Bronchial epithelial cell (primary cell): ENCODE measurements around the gene PDZRN3. TPM values are rescaled to one million over a fixed set of nuclear protein-coding genes. Genes with fewer than 3 reads are reported as not detected.
A peak's percentile ranks its signal among the peaks of the same experiment; 100 is the strongest.

Experiments
- DNase-seq: peaks from one replicate; pipeline ENCODE4 v3.0.0-alpha.2; 2010; ENCODE audit warnings: low read depth
- FAIRE-seq: peaks from 2 replicates; lab custom pipeline; 2011; peaks lifted over from hg19 to GRCh38; lab: Jason Lieb, UNC
- H3K27me3 ChIP-seq: 2 replicates; pipeline ENCODE4 v1.5.1; 2011; ENCODE audit warnings: low read length; ENCODE audit not compliant: control insufficient read depth, insufficient read depth
- H3K36me3 ChIP-seq: 2 replicates; pipeline ENCODE4 v1.5.1; 2011; ENCODE audit warnings: low read length; ENCODE audit not compliant: control insufficient read depth, insufficient read depth
- H3K4me3 ChIP-seq: 2 replicates; pipeline ENCODE4 v1.5.1; 2011; ENCODE audit warnings: mild to moderate bottlenecking, low read depth, low read length, control low read depth
- total RNA-seq: library from RNA; depleted of rRNA; stranded (reverse); fragments of >200 nt; gene quantifications from 2 replicates; pipeline ENCODE4 v1.2.1, GENCODE V29; 2014
- TF ChIP-seq, protein P1 (sequence below): IDR thresholded peaks from 2 replicates; pipeline ENCODE4 v1.5.1; 2011; ENCODE audit warnings: mild to moderate bottlenecking, moderate library complexity, low read length, control low read depth, inconsistent platforms; ENCODE audit not compliant: insufficient read depth, severe bottlenecking

Gene PDZRN3
- total RNA-seq, 1 donor from 2014 or later: 0.79 TPM

DNA sequence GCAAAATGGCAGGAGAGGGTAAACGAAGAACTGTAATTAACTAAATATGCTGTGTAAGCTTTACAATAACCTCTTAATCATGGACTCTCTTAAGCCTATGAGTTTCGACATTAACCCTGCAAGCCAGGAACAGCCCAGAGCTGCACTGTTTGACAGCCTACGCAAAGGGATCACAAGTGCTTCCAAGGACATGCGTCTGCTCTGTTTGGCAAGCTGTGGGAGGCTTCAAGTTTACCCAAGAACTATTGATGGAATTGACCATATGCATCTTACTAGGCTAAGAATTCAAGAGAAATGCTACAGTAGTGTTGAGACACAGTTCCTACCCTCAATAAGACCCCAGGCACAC, 66.0 kb downstream of the PDZRN3 start:
- FAIRE-seq (no peak), DNase-seq (no peak)
- Histone ChIP-seq H3K36me3 (no peaks in the 10 kb centered on the region), H3K4me3 (no peak overlapping the region), H3K27me3 (no peaks in the 10 kb centered on the region)
- TF ChIP-seq, protein P1, sequence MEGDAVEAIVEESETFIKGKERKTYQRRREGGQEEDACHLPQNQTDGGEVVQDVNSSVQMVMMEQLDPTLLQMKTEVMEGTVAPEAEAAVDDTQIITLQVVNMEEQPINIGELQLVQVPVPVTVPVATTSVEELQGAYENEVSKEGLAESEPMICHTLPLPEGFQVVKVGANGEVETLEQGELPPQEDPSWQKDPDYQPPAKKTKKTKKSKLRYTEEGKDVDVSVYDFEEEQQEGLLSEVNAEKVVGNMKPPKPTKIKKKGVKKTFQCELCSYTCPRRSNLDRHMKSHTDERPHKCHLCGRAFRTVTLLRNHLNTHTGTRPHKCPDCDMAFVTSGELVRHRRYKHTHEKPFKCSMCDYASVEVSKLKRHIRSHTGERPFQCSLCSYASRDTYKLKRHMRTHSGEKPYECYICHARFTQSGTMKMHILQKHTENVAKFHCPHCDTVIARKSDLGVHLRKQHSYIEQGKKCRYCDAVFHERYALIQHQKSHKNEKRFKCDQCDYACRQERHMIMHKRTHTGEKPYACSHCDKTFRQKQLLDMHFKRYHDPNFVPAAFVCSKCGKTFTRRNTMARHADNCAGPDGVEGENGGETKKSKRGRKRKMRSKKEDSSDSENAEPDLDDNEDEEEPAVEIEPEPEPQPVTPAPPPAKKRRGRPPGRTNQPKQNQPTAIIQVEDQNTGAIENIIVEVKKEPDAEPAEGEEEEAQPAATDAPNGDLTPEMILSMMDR: no peak

DNA sequence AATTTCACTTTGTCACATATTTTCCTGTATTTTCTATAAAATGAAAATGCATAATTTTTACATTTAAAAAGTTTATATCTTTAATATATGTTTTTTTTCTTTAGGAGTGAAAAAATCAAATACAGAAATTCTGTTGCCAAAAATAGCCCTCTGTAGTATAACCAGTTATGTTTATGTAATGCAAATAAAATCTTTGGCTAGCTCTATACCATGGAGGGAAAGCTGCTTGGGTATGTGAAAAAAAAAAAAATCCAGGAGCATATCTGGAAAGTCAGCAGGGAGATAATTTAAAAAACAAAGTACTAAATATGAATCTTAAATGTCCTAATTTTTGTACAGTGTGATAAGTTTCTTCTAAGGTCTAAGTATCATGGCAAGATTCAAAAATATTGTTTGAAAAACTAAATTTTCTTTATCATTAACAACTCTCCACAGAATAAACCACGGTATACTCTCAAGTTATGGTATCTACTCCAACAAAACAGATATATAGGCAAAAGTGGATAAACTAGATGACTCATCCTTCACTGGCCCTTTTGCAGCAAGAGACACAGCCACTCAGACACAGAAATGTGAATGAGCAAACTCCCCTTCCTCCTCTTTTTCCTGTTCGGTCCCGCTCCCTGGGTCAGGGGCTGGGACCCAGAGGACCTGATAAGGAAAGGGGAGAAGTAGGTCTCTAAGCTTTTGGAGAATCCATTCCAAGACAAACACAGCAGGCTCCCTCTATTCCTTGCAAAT, 66.6 kb downstream of the PDZRN3 start:
- no peaks in the 10 kb centered on the region for H3K36me3 ChIP-seq
- no peak for FAIRE-seq
- H3K4me3 ChIP-seq: no peak overlapping the region
- no peaks in the 10 kb centered on the region for H3K27me3 ChIP-seq
- peak; percentile 23 for DNase-seq
- TF ChIP-seq, protein P1: no peak

DNA sequence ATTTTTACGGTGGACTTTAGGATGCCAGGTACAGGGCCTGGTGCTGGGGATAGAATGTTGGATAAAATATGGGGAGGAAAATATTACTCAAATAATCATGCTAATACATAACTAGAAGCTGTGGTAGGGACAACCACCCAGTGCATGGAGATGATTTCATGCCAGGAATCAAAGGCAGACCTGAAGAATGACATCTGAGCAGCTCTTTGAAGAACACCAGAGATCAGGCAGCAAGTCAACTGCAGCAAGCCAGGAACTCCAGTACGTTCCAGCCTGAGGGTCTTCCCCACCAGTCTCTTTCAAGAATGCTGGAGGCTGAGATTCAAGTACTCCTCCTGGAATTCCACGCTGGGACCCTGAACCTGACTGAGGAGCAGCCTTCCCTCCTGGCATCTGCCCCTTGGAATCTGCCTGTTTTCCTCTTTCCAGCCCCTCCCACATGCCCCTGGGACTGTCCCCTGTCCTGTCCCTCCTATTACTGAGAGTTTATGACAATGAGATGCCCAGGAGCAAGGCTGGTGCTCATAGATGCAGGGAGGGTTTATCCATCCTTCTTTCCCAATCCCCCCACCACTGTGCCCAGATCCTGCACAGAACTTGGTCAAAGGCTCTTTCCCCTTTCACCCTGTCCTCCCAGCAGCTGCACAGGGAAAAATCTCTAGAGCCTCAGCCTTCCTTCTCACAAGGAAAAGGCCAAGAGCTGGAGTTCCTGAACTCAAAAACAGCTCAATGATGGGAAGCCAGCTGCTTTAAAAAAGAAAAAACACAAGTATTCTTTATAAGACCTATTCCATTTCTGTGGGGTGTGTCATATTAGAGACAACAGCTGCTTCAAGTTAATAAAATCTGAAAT, 68.0 kb downstream of the PDZRN3 start:
- Histone ChIP-seq H3K36me3 (no peaks in the 10 kb centered on the region), H3K4me3 (no peak overlapping the region), H3K27me3 (no peaks in the 10 kb centered on the region)
- no peak for DNase-seq
- FAIRE-seq: no peak
- TF ChIP-seq, protein P1: no peak

DNA sequence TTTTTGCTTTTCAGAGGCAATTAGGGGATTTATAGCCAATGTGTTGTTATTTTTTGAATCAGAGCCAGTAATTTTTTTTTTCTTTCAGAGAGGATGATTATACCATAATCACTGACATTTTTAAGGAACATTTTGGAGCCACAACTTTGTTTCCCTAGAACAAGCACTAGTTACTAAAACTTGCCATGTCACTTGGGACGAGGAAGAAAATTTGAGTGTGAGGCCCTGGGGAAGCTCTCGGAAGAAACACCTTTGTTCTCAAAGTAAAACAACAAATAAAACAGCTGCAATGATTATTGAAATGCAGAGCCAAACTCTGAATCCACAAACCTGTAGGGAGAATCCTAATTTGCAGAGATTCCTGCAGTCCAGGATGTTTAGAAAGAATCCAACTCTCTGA, 69.7 kb downstream of the PDZRN3 start:
- H3K36me3 ChIP-seq: no peaks in the 10 kb centered on the region
- H3K27me3 ChIP-seq: no peaks in the 10 kb centered on the region
- DNase-seq (no peak), FAIRE-seq (no peak)
- TF ChIP-seq, protein P1: no peak
- no peak overlapping the region for H3K4me3 ChIP-seq

DNA sequence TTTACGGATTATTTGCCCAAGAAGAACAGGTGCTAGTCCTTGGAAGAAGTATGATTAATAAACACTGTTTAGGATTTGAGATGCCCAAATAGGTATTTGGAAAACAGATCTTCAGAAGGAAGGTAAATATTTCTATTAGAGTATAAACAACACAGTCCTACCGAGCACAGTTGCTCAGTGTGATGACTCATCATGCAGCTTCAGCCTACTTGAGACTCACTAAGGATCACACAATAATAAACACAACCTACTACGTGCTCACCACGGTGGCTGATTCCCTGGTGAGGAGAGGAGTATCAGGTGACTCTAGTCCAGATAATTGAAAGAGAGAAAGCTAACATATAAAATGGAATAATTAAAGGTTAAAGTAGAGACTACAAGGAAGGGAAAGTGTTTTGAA, 72.0 kb downstream of the PDZRN3 start:
- FAIRE-seq (no peak), DNase-seq (peak; percentile 42)

More for the DNA sequence above, 72.0 kb downstream of the PDZRN3 start:
- Histone ChIP-seq H3K36me3 (no peaks in the 10 kb centered on the region), H3K27me3 (no peaks in the 10 kb centered on the region), H3K4me3 (no peak overlapping the region)
- TF ChIP-seq, protein P1: no peak
